ENCODE data around the gene PVALB.

PVALB gene

GRCh38 chr22:36816636-36817524 is at the start of gene PVALB:
TSS of gene PVALB (minus strand) at chr22:36817035. CDS start at chr22:36817005, 30 bp downstream.
- DNase-seq (ENCODE audit: insufficient read length, low spot score) = no peak
- no peak for TF ChIP-seq CTCF (IDR thresholded peaks at IDR 0.05; ENCODE audit: insufficient read depth, missing control alignments)
- no peak for FAIRE-seq

GRCh38 chr22:36865346-36865745 is 48.5 kb upstream of the PVALB start:
- DNase-seq (ENCODE audit: insufficient read length, low spot score) (no peak), FAIRE-seq (no peak)
- TF ChIP-seq CTCF (IDR thresholded peaks at IDR 0.05; ENCODE audit: insufficient read depth, missing control alignments) = no peak

GRCh38 chr22:36864454-36865215 is 47.8 kb upstream of the PVALB start:
- TF ChIP-seq CTCF (IDR thresholded peaks at IDR 0.05; ENCODE audit: insufficient read depth, missing control alignments) = no peak
- DNase-seq (ENCODE audit: insufficient read length, low spot score) (no peak), FAIRE-seq (no peak)

GRCh38 chr22:36863979-36864378 is 47.1 kb upstream of the PVALB start:
- DNase-seq (ENCODE audit: insufficient read length, low spot score) = no peak
- no peak for FAIRE-seq
- no peak for TF ChIP-seq CTCF (IDR thresholded peaks at IDR 0.05; ENCODE audit: insufficient read depth, missing control alignments)

GRCh38 chr22:36863281-36863680 is 46.4 kb upstream of the PVALB start:
- DNase-seq (ENCODE audit: insufficient read length, low spot score) (no peak), FAIRE-seq (no peak)
- no peak for TF ChIP-seq CTCF (IDR thresholded peaks at IDR 0.05; ENCODE audit: insufficient read depth, missing control alignments)

- no peak for TF ChIP-seq CTCF (IDR thresholded peaks at IDR 0.05; ENCODE audit: insufficient read depth, missing control alignments)
- FAIRE-seq = no peak
- no peak for DNase-seq (ENCODE audit: insufficient read length, low spot score)
Measured at GRCh38 chr22:36862251-36863242, 45.7 kb upstream of the PVALB start.

All from D721Med (cell line).